GM20000 (cell line): ENCODE measurements around the gene PCIF1.

Experiments
- DNase-seq: peaks from one replicate; pipeline ENCODE4 v3.0.0; 2012; ENCODE audit warnings: low spot score
- CTCF ChIP-seq: IDR thresholded peaks from 2 replicates; pipeline ENCODE4 v1.5.1; 2012; ENCODE audit warnings: mild to moderate bottlenecking, control low read depth; ENCODE audit errors: extremely low read depth, missing control alignments

The PCIF1 gene

GRCh38 chr20:45908084-45908483, 26.4 kb upstream of the PCIF1 start:
- DNase-seq: no peak
- no peak for TF ChIP-seq CTCF

DNA sequence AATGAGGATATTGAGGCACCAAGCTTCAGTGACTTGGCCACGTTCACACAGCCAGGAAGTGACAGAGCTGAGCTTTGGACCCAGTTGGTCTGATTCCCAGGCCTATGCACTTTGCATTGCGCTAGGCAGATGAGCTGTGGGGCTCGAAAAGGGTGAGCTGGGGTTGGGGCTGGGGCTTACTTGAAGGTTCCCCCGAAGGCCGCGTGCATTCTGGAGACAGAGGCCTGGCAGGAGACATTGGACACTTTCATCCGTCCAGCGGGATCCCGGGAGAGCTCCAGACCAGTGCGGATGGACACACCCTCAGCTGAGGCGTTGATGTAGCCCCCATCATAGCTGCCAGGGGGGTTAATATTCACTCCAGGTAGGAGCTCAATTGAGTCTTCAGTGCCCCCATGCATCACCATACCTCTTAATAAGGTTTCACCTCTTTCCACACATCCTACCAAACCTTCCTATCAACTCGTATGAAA, 25.1 kb upstream of the PCIF1 start:
- no peak for TF ChIP-seq CTCF
- DNase-seq: no peak

- DNase-seq: no peak
- no peak for TF ChIP-seq CTCF
These were observed 24.4 kb upstream of the PCIF1 start for GRCh38 chr20:45909817-45910669.

DNA sequence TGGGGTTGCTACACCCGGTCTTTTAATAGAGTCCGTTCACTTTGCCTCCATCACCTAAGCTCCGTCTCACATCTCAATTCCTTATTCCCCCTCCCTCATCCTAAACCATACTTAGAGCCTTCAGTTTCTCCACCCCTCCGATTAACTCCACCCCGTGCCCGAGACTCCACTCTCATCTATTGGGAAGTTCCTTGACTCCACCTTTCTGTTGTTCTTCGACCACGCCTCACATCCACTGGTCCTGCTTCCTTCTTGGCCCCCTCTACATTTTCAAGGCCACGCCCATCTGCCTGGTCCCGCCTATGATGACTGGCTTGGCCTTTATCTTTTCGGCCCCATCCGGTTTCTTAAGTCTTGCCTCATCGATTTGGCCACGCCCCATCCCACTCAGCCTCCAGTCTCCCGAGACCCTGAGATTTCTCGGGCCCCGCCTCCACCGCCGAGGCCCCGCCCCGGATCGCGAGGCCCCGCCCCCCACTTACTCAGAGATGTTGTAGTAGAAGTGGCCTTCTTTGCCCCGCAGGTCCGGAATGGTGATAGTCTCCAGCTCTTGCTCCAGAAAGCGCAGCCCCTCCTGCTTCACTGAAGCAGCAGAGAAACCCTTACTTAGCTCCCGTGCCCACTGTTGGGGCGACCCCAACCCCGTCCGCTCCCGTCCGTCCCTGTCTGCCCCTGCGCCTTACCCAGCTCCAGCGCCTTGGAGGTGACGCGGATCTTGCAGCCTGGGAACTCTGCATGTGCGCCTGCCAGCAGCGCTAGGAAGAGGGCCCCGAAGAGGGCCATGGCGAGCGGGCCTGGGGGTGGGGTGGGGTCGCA, 23.6 kb upstream of the PCIF1 start:
- no peak for TF ChIP-seq CTCF
- DNase-seq: peak; percentile 98

GRCh38 chr20:45911486-45912343, 22.8 kb upstream of the PCIF1 start, which contains the start of gene PLTP:
Gene PLTP (minus strand): TSS chr20:45912155. CDS start chr20:45911452, 703 bp downstream.
- TF ChIP-seq CTCF: no peak
- peak; percentile 38 for DNase-seq

- no peak for DNase-seq
- TF ChIP-seq CTCF: no peak
These were observed 22.2 kb upstream of the PCIF1 start for GRCh38 chr20:45912344-45912682.
